ENCODE data around the gene N4BP2L2.
A peak's percentile ranks its signal among the peaks of the same experiment; 100 is the strongest.

N4BP2L2 gene

GRCh38 chr13:32535115-32535514, 3.5 kb downstream of the N4BP2L2 start:
- in situ Hi-C loops (cut with HindIII; ENCODE audit: low sequenced_read_pairs), result no loop called here
- H3K4me3 ChIP-seq (ENCODE audit: low read depth, low read length), result no peak overlapping the region
- no peak for DNase-seq (ENCODE audit: low read depth, low spot score)
- TF ChIP-seq CTCF (IDR thresholded peaks at IDR 0.05; ENCODE audit: low read depth, low read length), result no peak

GRCh38 chr13:32530841-32531253, 7.7 kb downstream of the N4BP2L2 start:
- TF ChIP-seq CTCF (IDR thresholded peaks at IDR 0.05; ENCODE audit: low read depth, low read length), result no peak
- peak; percentile 77 for DNase-seq (ENCODE audit: low read depth, low spot score)
- in situ Hi-C loops (cut with HindIII; ENCODE audit: low sequenced_read_pairs), result no loop called here
- H3K4me3 ChIP-seq (ENCODE audit: low read depth, low read length), result no peak overlapping the region

- no peak for TF ChIP-seq CTCF (IDR thresholded peaks at IDR 0.05; ENCODE audit: low read depth, low read length)
- no peak for DNase-seq (ENCODE audit: low read depth, low spot score)
- in situ Hi-C loops (cut with HindIII; ENCODE audit: low sequenced_read_pairs), result no loop called here
- no peak overlapping the region for H3K4me3 ChIP-seq (ENCODE audit: low read depth, low read length)
Observed at GRCh38 chr13:32528358-32528757, 10.2 kb downstream of the N4BP2L2 start.

GRCh38 chr13:32527151-32527550, 11.4 kb downstream of the N4BP2L2 start:
- H3K4me3 ChIP-seq (ENCODE audit: low read depth, low read length), result no peak overlapping the region
- in situ Hi-C loops (cut with HindIII; ENCODE audit: low sequenced_read_pairs), result no loop called here
- no peak for DNase-seq (ENCODE audit: low read depth, low spot score)
- no peak for TF ChIP-seq CTCF (IDR thresholded peaks at IDR 0.05; ENCODE audit: low read depth, low read length)

- no peak overlapping the region for H3K4me3 ChIP-seq (ENCODE audit: low read depth, low read length)
- TF ChIP-seq CTCF (IDR thresholded peaks at IDR 0.05; ENCODE audit: low read depth, low read length), result no peak
- no peak for DNase-seq (ENCODE audit: low read depth, low spot score)
- in situ Hi-C loops (cut with HindIII; ENCODE audit: low sequenced_read_pairs), result no loop called here
Observed at GRCh38 chr13:32525766-32526165, 12.8 kb downstream of the N4BP2L2 start.

- no peak for TF ChIP-seq CTCF (IDR thresholded peaks at IDR 0.05; ENCODE audit: low read depth, low read length)
- H3K4me3 ChIP-seq (ENCODE audit: low read depth, low read length), result no peak overlapping the region
- DNase-seq (ENCODE audit: low read depth, low spot score), result no peak
- in situ Hi-C loops (cut with HindIII; ENCODE audit: low sequenced_read_pairs), result no loop called here
Observed at GRCh38 chr13:32515246-32515645, 23.3 kb downstream of the N4BP2L2 start.

- H3K4me3 ChIP-seq (ENCODE audit: low read depth, low read length), result no peak overlapping the region
- no peak for TF ChIP-seq CTCF (IDR thresholded peaks at IDR 0.05; ENCODE audit: low read depth, low read length)
- DNase-seq (ENCODE audit: low read depth, low spot score), result no peak
- in situ Hi-C loops (cut with HindIII; ENCODE audit: low sequenced_read_pairs), result no loop called here
Observed at GRCh38 chr13:32511482-32511881, 27.1 kb downstream of the N4BP2L2 start.

Data from astrocyte of the spinal cord (primary cell).